SK-N-SH treated with all-trans-retinoic acid at 6 μM for 48 hours (cell line): ENCODE measurements around the gene FRMD3.

Experiments used
- ATAC-seq: fragments of 200-7000 bp; cut with Tn5 transposase; 3 replicates; pipeline ENCODE4 v1.9.1; 2020; ENCODE audit warnings: mild to moderate bottlenecking, moderate library complexity
- ARNTL ChIP-seq: fragments of 450-650 bp; formaldehyde crosslinking; IDR thresholded peaks from 2 replicates; pipeline ENCODE4 v1.5.0; 2020; ENCODE audit warnings: low read depth, mild to moderate bottlenecking, moderate library complexity, borderline replicate concordance
- BACH2 ChIP-seq: fragments of 250-450 bp; sonication (Bioruptor Pico); IDR thresholded peaks from 2 replicates; pipeline ENCODE4 v1.9.0; 2021; ENCODE audit warnings: mild to moderate bottlenecking, borderline replicate concordance
- CSDC2 ChIP-seq: fragments of 250-450 bp; sonication (Bioruptor Pico); IDR thresholded peaks from 2 replicates; pipeline ENCODE4 v1.5.0; 2020; ENCODE audit warnings: mild to moderate bottlenecking, moderate library complexity
- ESRRG ChIP-seq: fragments of 250-450 bp; sonication (Bioruptor Pico); IDR thresholded peaks from 2 replicates; pipeline ENCODE4 v1.6.1; 2021; ENCODE audit warnings: mild to moderate bottlenecking
- OSR1 ChIP-seq: fragments of 250-450 bp; sonication (Bioruptor Pico); IDR thresholded peaks from 2 replicates; pipeline ENCODE4 v1.8.0; 2022; ENCODE audit warnings: moderate library complexity, mild to moderate bottlenecking, inconsistent platforms
- PPARA ChIP-seq: fragments of 250-450 bp; sonication (Bioruptor Pico); IDR thresholded peaks from 2 replicates; pipeline ENCODE4 v1.5.0; 2020; ENCODE audit warnings: mild to moderate bottlenecking, borderline replicate concordance
- SNAI2 ChIP-seq: fragments of 250-450 bp; sonication (Bioruptor Pico); IDR thresholded peaks from 2 replicates; pipeline ENCODE4 v1.5.0; 2020; ENCODE audit warnings: mild to moderate bottlenecking, moderate library complexity
- TOX ChIP-seq: fragments of 250-450 bp; sonication (Bioruptor Pico); IDR thresholded peaks from 2 replicates; pipeline ENCODE4 v1.8.0; 2021; ENCODE audit warnings: mild to moderate bottlenecking, moderate library complexity, borderline replicate concordance
- ZFP30 ChIP-seq: fragments of 450-650 bp; formaldehyde crosslinking; IDR thresholded peaks from 2 replicates; pipeline ENCODE4 v1.5.0; 2022; ENCODE audit warnings: mild to moderate bottlenecking, moderate library complexity
- ZNF565 ChIP-seq: fragments of 450-650 bp; formaldehyde crosslinking; conservative IDR thresholded peaks from 2 replicates; pipeline ENCODE4 v1.5.0; 2020; ENCODE audit warnings: low read depth, mild to moderate bottlenecking, moderate library complexity
- ZNF70 ChIP-seq: fragments of 450-650 bp; formaldehyde crosslinking; IDR thresholded peaks from 2 replicates; pipeline ENCODE4 v1.5.0; 2020; ENCODE audit warnings: mild to moderate bottlenecking, moderate library complexity
- ZNF8 ChIP-seq: fragments of 450-650 bp; formaldehyde crosslinking; IDR thresholded peaks from 2 replicates; pipeline ENCODE4 v1.5.0; 2020; ENCODE audit warnings: mild to moderate bottlenecking, moderate library complexity
- TF ChIP-seq, protein P1 (sequence below): fragments of 250-450 bp; sonication (Bioruptor Pico); IDR thresholded peaks from 2 replicates; pipeline ENCODE4 v1.5.0; 2020; ENCODE audit warnings: mild to moderate bottlenecking, moderate library complexity
- TF ChIP-seq, protein P2 (sequence below): fragments of 250-450 bp; sonication (Bioruptor Pico); IDR thresholded peaks from 2 replicates; pipeline ENCODE4 v1.8.0; 2021; ENCODE audit warnings: low read depth, mild to moderate bottlenecking, moderate library complexity, borderline replicate concordance
- TF ChIP-seq, protein P3 (sequence below): fragments of 250-450 bp; sonication (Bioruptor Pico); IDR thresholded peaks from 2 replicates; pipeline ENCODE4 v1.8.0; 2020; ENCODE audit warnings: mild to moderate bottlenecking, moderate library complexity, borderline replicate concordance

The FRMD3 gene

DNA sequence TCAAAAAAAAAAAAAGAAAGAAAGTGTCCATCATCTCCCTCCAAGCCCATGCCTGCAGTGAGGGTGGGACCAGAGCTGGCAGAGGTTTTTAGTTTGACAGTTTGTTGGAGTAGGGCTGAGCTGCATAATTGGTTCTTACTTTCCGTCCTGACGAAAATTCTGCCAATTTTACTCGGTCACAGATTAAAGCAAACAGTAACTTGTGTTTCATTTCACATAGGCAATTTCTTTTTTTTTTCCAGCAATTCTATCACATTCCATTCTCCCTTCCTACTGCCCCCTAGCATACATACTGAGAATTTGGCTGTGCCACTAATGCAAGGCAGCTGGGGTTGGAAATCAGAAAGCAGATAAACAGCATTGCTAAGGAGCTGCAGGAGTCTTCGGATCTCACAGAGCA, 132.4 kb downstream of the FRMD3 start (continued):
- TF ChIP-seq, protein P1, sequence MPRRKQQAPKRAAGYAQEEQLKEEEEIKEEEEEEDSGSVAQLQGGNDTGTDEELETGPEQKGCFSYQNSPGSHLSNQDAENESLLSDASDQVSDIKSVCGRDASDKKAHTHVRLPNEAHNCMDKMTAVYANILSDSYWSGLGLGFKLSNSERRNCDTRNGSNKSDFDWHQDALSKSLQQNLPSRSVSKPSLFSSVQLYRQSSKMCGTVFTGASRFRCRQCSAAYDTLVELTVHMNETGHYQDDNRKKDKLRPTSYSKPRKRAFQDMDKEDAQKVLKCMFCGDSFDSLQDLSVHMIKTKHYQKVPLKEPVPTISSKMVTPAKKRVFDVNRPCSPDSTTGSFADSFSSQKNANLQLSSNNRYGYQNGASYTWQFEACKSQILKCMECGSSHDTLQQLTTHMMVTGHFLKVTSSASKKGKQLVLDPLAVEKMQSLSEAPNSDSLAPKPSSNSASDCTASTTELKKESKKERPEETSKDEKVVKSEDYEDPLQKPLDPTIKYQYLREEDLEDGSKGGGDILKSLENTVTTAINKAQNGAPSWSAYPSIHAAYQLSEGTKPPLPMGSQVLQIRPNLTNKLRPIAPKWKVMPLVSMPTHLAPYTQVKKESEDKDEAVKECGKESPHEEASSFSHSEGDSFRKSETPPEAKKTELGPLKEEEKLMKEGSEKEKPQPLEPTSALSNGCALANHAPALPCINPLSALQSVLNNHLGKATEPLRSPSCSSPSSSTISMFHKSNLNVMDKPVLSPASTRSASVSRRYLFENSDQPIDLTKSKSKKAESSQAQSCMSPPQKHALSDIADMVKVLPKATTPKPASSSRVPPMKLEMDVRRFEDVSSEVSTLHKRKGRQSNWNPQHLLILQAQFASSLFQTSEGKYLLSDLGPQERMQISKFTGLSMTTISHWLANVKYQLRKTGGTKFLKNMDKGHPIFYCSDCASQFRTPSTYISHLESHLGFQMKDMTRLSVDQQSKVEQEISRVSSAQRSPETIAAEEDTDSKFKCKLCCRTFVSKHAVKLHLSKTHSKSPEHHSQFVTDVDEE (CRISPR knock-in tag) = no peak

DNA sequence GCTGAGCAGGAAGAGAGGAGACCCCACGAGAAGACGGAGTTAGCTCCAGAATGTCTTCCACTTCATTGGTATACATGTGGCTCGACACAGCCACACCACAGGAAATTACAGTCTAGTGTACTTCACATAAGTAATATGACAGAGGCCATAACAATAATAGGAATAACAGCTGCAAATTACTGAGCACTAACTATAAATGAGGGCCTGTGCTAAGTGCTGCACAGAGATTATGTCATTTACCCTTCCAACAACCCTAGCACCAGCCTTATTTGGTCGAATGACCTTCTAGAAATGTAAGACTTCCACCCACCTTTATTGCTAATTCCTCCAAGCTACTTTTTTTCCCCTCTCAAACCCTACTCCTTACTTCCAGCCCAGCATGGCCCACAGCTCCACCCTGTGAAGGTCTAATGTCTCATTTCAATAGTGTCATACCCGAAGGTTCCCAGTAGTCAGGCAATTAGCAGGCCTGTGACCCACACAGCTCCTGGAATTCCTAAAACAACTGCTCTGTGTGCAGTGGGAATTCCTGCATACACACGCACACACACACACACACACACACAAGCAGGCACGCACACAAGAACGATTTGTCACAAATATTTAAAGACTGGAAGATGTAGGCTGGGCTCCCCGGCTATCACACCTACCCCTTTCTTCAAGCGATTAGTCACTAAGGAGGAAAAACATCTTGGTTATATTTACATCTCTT, 134.5 kb downstream of the FRMD3 start:
- TF ChIP-seq ZNF565 (CRISPR knock-in tag) = no peak
- TF ChIP-seq CSDC2 (CRISPR knock-in tag) = no peak
- TF ChIP-seq ESRRG (CRISPR knock-in tag) = no peak
- no peak for TF ChIP-seq ZFP30 (CRISPR knock-in tag)
- no peak for TF ChIP-seq PPARA
- TF ChIP-seq ZNF70 = no peak
- no peak for TF ChIP-seq BACH2 (CRISPR knock-in tag)
- TF ChIP-seq, all 23 proteins: peak for 0
- ATAC-seq = peak; percentile 34; the same call in 2 of the 3 replicates

DNA sequence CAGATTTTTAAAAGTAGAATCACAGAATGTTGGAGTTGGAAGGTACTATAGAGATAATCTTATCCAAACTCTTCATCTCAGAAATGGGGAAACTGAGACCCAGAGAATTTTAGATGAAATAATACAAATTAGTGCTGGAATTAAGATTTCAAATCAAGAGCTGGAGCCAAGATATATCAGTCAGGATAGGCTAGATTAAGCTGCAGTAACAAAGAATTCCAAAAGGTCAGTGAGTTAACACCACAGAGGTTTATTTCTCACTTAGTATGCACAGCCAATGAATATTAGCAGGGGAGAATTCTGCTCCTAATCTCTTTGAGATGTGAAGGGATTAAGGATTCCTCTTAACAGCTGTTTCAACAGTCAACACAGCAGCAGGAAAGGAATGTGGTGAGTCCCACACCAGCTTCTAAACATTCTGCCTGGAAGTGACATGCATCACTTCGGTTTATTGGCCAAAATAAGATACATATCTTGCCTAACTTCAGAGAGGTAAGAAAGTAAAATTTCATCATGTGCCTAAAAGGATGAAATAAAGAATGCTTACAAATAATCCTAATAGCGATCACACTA, 136.8 kb downstream of the FRMD3 start:
- ATAC-seq = no peak
- TF ChIP-seq BACH2 (CRISPR knock-in tag) = no peak
- no peak for TF ChIP-seq ARNTL (CRISPR knock-in tag)
- TF ChIP-seq, protein P2, sequence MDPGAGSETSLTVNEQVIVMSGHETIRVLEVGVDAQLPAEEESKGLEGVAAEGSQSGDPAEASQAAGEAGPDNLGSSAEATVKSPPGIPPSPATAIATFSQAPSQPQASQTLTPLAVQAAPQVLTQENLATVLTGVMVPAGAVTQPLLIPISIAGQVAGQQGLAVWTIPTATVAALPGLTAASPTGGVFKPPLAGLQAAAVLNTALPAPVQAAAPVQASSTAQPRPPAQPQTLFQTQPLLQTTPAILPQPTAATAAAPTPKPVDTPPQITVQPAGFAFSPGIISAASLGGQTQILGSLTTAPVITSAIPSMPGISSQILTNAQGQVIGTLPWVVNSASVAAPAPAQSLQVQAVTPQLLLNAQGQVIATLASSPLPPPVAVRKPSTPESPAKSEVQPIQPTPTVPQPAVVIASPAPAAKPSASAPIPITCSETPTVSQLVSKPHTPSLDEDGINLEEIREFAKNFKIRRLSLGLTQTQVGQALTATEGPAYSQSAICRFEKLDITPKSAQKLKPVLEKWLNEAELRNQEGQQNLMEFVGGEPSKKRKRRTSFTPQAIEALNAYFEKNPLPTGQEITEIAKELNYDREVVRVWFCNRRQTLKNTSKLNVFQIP (CRISPR knock-in tag) = no peak
- no peak for TF ChIP-seq ZNF8 (CRISPR knock-in tag)
- TF ChIP-seq, protein P3, sequence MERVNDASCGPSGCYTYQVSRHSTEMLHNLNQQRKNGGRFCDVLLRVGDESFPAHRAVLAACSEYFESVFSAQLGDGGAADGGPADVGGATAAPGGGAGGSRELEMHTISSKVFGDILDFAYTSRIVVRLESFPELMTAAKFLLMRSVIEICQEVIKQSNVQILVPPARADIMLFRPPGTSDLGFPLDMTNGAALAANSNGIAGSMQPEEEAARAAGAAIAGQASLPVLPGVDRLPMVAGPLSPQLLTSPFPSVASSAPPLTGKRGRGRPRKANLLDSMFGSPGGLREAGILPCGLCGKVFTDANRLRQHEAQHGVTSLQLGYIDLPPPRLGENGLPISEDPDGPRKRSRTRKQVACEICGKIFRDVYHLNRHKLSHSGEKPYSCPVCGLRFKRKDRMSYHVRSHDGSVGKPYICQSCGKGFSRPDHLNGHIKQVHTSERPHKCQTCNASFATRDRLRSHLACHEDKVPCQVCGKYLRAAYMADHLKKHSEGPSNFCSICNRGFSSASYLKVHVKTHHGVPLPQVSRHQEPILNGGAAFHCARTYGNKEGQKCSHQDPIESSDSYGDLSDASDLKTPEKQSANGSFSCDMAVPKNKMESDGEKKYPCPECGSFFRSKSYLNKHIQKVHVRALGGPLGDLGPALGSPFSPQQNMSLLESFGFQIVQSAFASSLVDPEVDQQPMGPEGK (CRISPR knock-in tag) = no peak
- TF ChIP-seq, all 23 proteins: peak for 0

DNA sequence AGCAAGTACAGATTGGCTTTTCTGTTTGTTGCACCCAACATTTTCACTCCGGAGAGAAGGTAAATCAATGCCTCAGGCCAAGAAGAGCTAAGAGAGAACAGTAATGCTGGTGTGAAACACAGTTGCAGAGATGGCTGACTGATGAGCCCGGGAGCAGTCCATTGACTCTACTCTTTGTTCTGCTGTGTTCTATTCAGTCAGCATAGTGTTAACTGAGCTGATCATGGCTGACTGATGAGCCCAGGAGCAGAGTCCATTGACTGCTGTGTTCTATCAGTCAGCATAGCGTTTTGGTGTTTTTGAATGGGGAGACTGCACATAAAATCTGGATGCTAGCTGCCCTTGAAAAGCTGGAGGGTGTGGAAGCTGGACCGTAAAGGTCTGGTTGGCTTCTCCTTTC, 141.4 kb downstream of the FRMD3 start:
- ATAC-seq = no peak

More for the DNA sequence above, 141.4 kb downstream of the FRMD3 start:
- TF ChIP-seq, protein P3 (CRISPR knock-in tag) = no peak
- TF ChIP-seq ZNF565 (CRISPR knock-in tag) = no peak
- no peak for TF ChIP-seq OSR1 (CRISPR knock-in tag)
- no peak for TF ChIP-seq SNAI2 (CRISPR knock-in tag)
- TF ChIP-seq TOX (CRISPR knock-in tag) = no peak
- no peak for TF ChIP-seq ARNTL (CRISPR knock-in tag)
- no peak for TF ChIP-seq ZNF70
- TF ChIP-seq, protein P1 (CRISPR knock-in tag) = no peak
- TF ChIP-seq, all 23 proteins: peak for 0
